ENCODE measurements around the gene LIMCH1. TPM values are rescaled to one million over a fixed set of nuclear protein-coding genes. Genes with fewer than 3 reads are reported as not detected.

LIMCH1 gene
- total and polyA plus RNA-seq, 2 donors from 2014 or later = 19.9 to 83.9 TPM

- FAIRE-seq = no peak
- no peak overlapping the region for H3K4me3 ChIP-seq (ENCODE audit: low read length in 3 of 3)
Measured at GRCh38 chr4:41747230-41748055, 209.5 kb downstream of the LIMCH1 start.

GRCh38 chr4:41748074-41748570 is 210.2 kb downstream of the LIMCH1 start:
- Histone ChIP-seq H3K4me1 (ENCODE audit: control insufficient read depth in 2 of 3, insufficient read depth in 2 of 3, low read depth in 1 of 3, low read length in 3 of 3) (peaks cover 0 to 2% (median 0%) of the 10 kb centered on the region in 3 donors), H3K27ac (ENCODE audit: low read depth in 2 of 2, low read length in 2 of 2) (no peak overlapping the region), H3K9ac (ENCODE audit: low read length in 3 of 3) (no peak overlapping the region), H3K36me3 (ENCODE audit: control insufficient read depth in 2 of 3, insufficient read depth in 3 of 3, low read length in 3 of 3) (no peaks in the 10 kb centered on the region), H3K27me3 (ENCODE audit: control insufficient read depth, insufficient read depth, low read length) (peaks cover 88% of the 10 kb centered on the region), H3K4me3 (ENCODE audit: low read length in 3 of 3) (no peak overlapping the region), H3K9me3 (ENCODE audit: control insufficient read depth in 2 of 3, insufficient read depth in 1 of 3, low read length in 3 of 3) (no peaks in the 10 kb centered on the region)
- TF ChIP-seq CTCF (IDR thresholded peaks at IDR 0.05; ENCODE audit: borderline replicate concordance, extremely low read depth, insufficient read depth) = no peak
- no peak for FAIRE-seq
- DNase-seq = peak in 4 of 5 donors; percentile 26 to 42 (median 36)
- intact Hi-C loops (cut with DNase I) = no loop called here

More at GRCh38 chr4:41747230-41748055, 209.5 kb downstream of the LIMCH1 start:
- Histone ChIP-seq H3K36me3 (ENCODE audit: control insufficient read depth in 2 of 3, insufficient read depth in 3 of 3, low read length in 3 of 3) (no peaks in the 10 kb centered on the region), H3K27me3 (ENCODE audit: control insufficient read depth, insufficient read depth, low read length) (peaks cover 86% of the 10 kb centered on the region), H3K9ac (ENCODE audit: low read length in 3 of 3) (no peak overlapping the region), H3K9me3 (ENCODE audit: control insufficient read depth in 2 of 3, insufficient read depth in 1 of 3, low read length in 3 of 3) (no peaks in the 10 kb centered on the region), H3K27ac (ENCODE audit: low read depth in 2 of 2, low read length in 2 of 2) (no peak overlapping the region), H3K4me1 (ENCODE audit: control insufficient read depth in 2 of 3, insufficient read depth in 2 of 3, low read depth in 1 of 3, low read length in 3 of 3) (peaks cover 0 to 2% (median 0%) of the 10 kb centered on the region in 3 donors)
- intact Hi-C loops (cut with DNase I) = no loop called here
- no peak for TF ChIP-seq CTCF (IDR thresholded peaks at IDR 0.05; ENCODE audit: borderline replicate concordance, extremely low read depth, insufficient read depth)
- DNase-seq = peak; percentile 41 to 63 (median 54)

GRCh38 chr4:41748571-41749475 is 210.9 kb downstream of the LIMCH1 start, which contains the start of gene PHOX2B:
TSS of gene PHOX2B (minus strand) at chr4:41748725. CDS start at chr4:41748610, 115 bp downstream.
- no peaks in the 10 kb centered on the region for H3K9me3 ChIP-seq (ENCODE audit: control insufficient read depth in 2 of 3, insufficient read depth in 1 of 3, low read length in 3 of 3)
- H3K4me3 ChIP-seq (ENCODE audit: low read length in 3 of 3) = no peak within 1 kb of the TSS
- no peak within 1 kb of the TSS for H3K27ac ChIP-seq (ENCODE audit: low read depth in 2 of 2, low read length in 2 of 2)
- DNase-seq (peak in 2 of 5 donors; percentile 52 to 62), FAIRE-seq (no peak)
- no peaks in the 10 kb centered on the region for H3K36me3 ChIP-seq (ENCODE audit: control insufficient read depth in 2 of 3, insufficient read depth in 3 of 3, low read length in 3 of 3)
- H3K27me3 ChIP-seq (ENCODE audit: control insufficient read depth, insufficient read depth, low read length) = peaks cover 87% of the 10 kb centered on the region
- intact Hi-C loops (cut with DNase I) = no loop called here
- H3K9ac ChIP-seq (ENCODE audit: low read length in 3 of 3) = no peak within 1 kb of the TSS
- peaks cover 0 to 2% (median 0%) of the 10 kb centered on the region in 3 donors for H3K4me1 ChIP-seq (ENCODE audit: control insufficient read depth in 2 of 3, insufficient read depth in 2 of 3, low read depth in 1 of 3, low read length in 3 of 3)
- no peak for TF ChIP-seq CTCF (IDR thresholded peaks at IDR 0.05; ENCODE audit: borderline replicate concordance, extremely low read depth, insufficient read depth)
